ENCODE measurements around the gene MAPK14. TPM values are rescaled to one million over a fixed set of nuclear protein-coding genes. Genes with fewer than 3 reads are reported as not detected.

The MAPK14 gene
- total and polyA plus RNA-seq, 2 donors (not counting 3 experiments of a cell fraction or from before 2014, with no cell fraction given), result 33.3 to 54.1 TPM

DNA sequence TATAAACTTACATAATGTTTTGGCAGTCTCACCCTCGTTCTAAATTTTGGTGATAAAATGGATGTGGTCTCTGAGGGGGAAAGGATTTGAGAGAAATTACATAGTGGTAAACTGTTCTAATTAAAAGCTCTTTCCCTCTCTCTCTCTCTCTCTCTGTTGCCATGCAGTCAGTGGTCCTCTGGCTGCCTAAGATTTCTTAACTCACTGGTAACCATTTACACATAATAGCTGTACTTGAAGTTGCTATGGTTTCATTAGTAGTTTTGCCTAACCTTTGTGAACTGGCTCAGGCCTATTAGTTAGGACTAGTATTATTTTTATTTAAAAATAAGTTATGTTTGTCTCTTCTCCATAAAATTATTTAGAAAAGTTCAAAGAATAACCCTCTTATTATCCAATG, 42.0 kb downstream of the MAPK14 start:
- H3K9ac ChIP-seq (replicated peaks; ENCODE audit: extremely low read depth, insufficient read depth, low read length), result no peak overlapping the region
- no peak overlapping the region for H3K4me2 ChIP-seq (ENCODE audit: insufficient read depth, low read length)
- no peak for TF ChIP-seq GATA2 (IDR thresholded peaks at IDR 0.05; ENCODE audit: insufficient read depth, insufficient read length, low read depth, low read length)
- H3K9me1 ChIP-seq (replicated peaks; ENCODE audit: control insufficient read depth, extremely low read depth, insufficient read depth, low read length), result no peaks in the 10 kb centered on the region
- no peak overlapping the region for H3K27ac ChIP-seq (ENCODE audit: insufficient read depth, low read depth, low read length)
- H3K4me1 ChIP-seq (ENCODE audit: control insufficient read depth, extremely low read depth, insufficient read depth, low read length), result peaks cover 4% of the 10 kb centered on the region
- H3K36me3 ChIP-seq (ENCODE audit: control insufficient read depth in 2 of 2, extremely low read depth in 1 of 2, insufficient read depth in 2 of 2, low read length in 2 of 2), result no peaks in the 10 kb centered on the region
- H4K20me1 ChIP-seq (replicated peaks; ENCODE audit: control insufficient read depth, extremely low read depth, insufficient read depth, low read length), result peaks cover 9% of the 10 kb centered on the region
- CTCF ChIA-PET, result interaction anchor here (1.7 kb wide), 1 partner anchor 9 kb away, joined by 4 read pairs; no protein-coding TSS in a partner anchor
- POLR2A ChIA-PET, result no interaction called here
- dilution Hi-C loops (cut with MboI; ENCODE audit: extremely low pct_ligation_motif_present, low sequenced_read_pairs), result no loop called here
- BruUV-seq (replicated peaks), result no TSS peak
- H3K4me3 ChIP-seq (replicated peaks in 1 of 3; ENCODE audit: insufficient read depth in 1 of 3, low read depth in 1 of 3, low read length in 3 of 3), result no peak overlapping the region
- intact Hi-C loops (cut with micrococcal nuclease), result no loop called here
- no peak for DNase-seq (ENCODE audit: low read depth, low spot score)
- H3K79me2 ChIP-seq (ENCODE audit: control insufficient read depth, insufficient read depth, low read length), result peaks cover 80% of the 10 kb centered on the region
- no peaks in the 10 kb centered on the region for H3K9me3 ChIP-seq (replicated peaks; ENCODE audit: control insufficient read depth, insufficient read depth, low read length)
- H2AFZ ChIP-seq (ENCODE audit: low read depth, low read length), result no peak overlapping the region
- H3K27me3 ChIP-seq (ENCODE audit: control insufficient read depth in 2 of 2, insufficient read depth in 2 of 2, low read length in 2 of 2), result no peaks in the 10 kb centered on the region
- FAIRE-seq, result no peak

- FAIRE-seq, result no peak
- Histone ChIP-seq H3K27ac (ENCODE audit: insufficient read depth, low read depth, low read length) (no peak overlapping the region), H3K36me3 (ENCODE audit: control insufficient read depth in 2 of 2, extremely low read depth in 1 of 2, insufficient read depth in 2 of 2, low read length in 2 of 2) (no peaks in the 10 kb centered on the region), H3K27me3 (ENCODE audit: control insufficient read depth in 2 of 2, insufficient read depth in 2 of 2, low read length in 2 of 2) (no peaks in the 10 kb centered on the region), H3K9ac (replicated peaks; ENCODE audit: extremely low read depth, insufficient read depth, low read length) (no peak overlapping the region), H3K79me2 (ENCODE audit: control insufficient read depth, insufficient read depth, low read length) (peaks cover 74% of the 10 kb centered on the region), H2AFZ (ENCODE audit: low read depth, low read length) (no peak overlapping the region), H3K9me1 (replicated peaks; ENCODE audit: control insufficient read depth, extremely low read depth, insufficient read depth, low read length) (no peaks in the 10 kb centered on the region), H3K4me2 (ENCODE audit: insufficient read depth, low read length) (no peak overlapping the region), H4K20me1 (replicated peaks; ENCODE audit: control insufficient read depth, extremely low read depth, insufficient read depth, low read length) (peaks cover 9% of the 10 kb centered on the region), H3K4me1 (ENCODE audit: control insufficient read depth, extremely low read depth, insufficient read depth, low read length) (peaks cover 4% of the 10 kb centered on the region), H3K4me3 (replicated peaks in 1 of 3; ENCODE audit: insufficient read depth in 1 of 3, low read depth in 1 of 3, low read length in 3 of 3) (no peak overlapping the region), H3K9me3 (replicated peaks; ENCODE audit: control insufficient read depth, insufficient read depth, low read length) (no peaks in the 10 kb centered on the region)
- dilution Hi-C loops (cut with MboI; ENCODE audit: extremely low pct_ligation_motif_present, low sequenced_read_pairs), result no loop called here
- POLR2A ChIA-PET, result no interaction called here
- intact Hi-C loops (cut with micrococcal nuclease), result no loop called here
- CTCF ChIA-PET, result no interaction called here
- TF ChIP-seq, protein P1, sequence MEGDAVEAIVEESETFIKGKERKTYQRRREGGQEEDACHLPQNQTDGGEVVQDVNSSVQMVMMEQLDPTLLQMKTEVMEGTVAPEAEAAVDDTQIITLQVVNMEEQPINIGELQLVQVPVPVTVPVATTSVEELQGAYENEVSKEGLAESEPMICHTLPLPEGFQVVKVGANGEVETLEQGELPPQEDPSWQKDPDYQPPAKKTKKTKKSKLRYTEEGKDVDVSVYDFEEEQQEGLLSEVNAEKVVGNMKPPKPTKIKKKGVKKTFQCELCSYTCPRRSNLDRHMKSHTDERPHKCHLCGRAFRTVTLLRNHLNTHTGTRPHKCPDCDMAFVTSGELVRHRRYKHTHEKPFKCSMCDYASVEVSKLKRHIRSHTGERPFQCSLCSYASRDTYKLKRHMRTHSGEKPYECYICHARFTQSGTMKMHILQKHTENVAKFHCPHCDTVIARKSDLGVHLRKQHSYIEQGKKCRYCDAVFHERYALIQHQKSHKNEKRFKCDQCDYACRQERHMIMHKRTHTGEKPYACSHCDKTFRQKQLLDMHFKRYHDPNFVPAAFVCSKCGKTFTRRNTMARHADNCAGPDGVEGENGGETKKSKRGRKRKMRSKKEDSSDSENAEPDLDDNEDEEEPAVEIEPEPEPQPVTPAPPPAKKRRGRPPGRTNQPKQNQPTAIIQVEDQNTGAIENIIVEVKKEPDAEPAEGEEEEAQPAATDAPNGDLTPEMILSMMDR (IDR thresholded peaks at IDR 0.05; ENCODE audit: extremely low read depth in 1 of 2, insufficient read depth in 1 of 2, low read depth in 1 of 2, low read length in 2 of 2), result no peak
- TF ChIP-seq FOS (IDR thresholded peaks at IDR 0.05; ENCODE audit: borderline replicate concordance, insufficient read depth, low read length) (no peak), POLR2A (IDR thresholded peaks at IDR 0.05; ENCODE audit: low read depth, low read length) (no peak)
- no peak for DNase-seq (ENCODE audit: low read depth, low spot score)
- BruUV-seq (replicated peaks), result no TSS peak
Observed at GRCh38 chr6:36070252-36070651, 42.6 kb downstream of the MAPK14 start.
